Activated T-helper 9 cell treated with anti-CD3 and anti-CD28 coated beads, Interleukin-2, amount 50 U/mL, for 16 hours (primary cell): ENCODE results near the gene RAD9A.

Experiments
- DNase-seq: peaks from one replicate; pipeline ENCODE4 v3.0.0-alpha.2; 2020; ENCODE audit warnings: low read depth

Gene RAD9A

DNA sequence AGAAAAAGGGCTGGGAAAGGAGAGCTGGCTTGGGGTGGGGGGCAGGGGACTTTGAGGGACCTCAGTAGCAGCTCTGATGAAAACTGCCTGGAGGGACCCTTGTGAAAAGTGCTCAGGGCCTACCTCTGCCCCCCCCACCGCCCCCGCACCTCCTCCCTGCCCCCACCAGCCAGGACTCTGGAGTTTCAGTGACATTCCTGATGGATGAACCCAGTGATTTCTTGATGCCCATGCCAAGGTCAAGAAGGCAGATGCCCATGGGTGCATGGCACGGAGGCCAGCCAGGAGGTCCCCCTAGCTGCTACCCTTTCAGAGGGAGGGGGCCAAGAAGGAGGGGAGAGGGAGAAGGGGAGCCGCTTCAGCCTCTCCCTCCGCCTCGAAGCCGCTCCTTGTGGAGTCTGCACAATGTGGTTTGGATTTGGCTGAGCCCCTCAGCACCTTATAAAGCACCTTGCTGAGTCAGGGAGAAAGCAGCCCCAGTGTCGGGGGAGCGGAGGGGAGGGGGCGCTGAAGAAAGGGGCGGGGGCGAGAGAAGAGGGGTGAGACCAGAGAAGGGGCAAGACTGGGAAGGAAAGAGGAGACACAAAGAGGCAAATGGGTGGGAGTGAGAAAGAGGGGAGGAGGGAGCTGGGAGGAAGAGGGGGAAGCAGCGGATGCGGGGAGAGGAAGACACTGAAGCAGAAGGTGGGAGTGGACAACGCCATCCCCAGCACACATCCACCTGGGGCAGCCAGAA is 16.3 kb upstream of the RAD9A start:
- DNase-seq, result no peak

- no peak for DNase-seq
Measured at GRCh38 chr11:67376063-67376820, 15.5 kb upstream of the RAD9A start.

GRCh38 chr11:67376873-67377808 is 14.6 kb upstream of the RAD9A start:
- DNase-seq, result no peak

- no peak for DNase-seq
Measured at GRCh38 chr11:67378544-67378943, 13.2 kb upstream of the RAD9A start.

- no peak for DNase-seq
Measured at GRCh38 chr11:67379061-67380058, 12.4 kb upstream of the RAD9A start.

DNA sequence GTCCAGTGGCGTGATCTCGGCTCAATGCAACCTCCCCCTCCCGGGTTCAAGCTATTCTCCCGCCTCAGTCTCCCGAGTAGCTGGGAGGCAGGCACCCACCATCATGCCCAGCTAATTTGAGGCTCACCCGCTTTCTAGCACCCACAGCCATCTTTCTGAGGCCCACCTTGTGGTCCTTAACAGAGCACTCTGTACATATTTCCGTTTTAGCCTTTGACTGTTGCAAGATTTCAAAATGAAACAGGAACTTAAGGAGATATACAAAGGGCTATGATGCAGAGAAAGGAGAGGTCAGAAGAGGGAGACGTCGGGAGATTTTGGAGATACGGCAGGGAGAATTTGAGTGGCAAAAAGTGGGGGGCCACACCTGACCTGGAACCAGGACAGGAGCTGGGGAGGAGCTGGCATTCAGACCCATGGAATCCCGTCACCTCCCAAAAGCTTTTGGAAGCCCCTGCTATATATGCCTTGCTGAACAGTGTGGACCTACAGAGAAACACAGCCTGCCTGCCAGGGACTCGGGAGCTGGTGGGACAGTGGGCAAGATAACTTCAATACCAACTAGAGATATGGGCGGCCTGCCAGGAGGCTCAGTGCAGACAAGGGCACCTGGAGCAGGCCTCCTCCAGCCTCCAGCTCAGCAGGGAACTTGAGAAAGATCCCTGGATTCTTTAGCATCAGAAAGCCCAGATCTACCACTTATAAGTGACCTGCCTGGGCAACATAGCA is 10.4 kb upstream of the RAD9A start:
- DNase-seq, result no peak

DNA sequence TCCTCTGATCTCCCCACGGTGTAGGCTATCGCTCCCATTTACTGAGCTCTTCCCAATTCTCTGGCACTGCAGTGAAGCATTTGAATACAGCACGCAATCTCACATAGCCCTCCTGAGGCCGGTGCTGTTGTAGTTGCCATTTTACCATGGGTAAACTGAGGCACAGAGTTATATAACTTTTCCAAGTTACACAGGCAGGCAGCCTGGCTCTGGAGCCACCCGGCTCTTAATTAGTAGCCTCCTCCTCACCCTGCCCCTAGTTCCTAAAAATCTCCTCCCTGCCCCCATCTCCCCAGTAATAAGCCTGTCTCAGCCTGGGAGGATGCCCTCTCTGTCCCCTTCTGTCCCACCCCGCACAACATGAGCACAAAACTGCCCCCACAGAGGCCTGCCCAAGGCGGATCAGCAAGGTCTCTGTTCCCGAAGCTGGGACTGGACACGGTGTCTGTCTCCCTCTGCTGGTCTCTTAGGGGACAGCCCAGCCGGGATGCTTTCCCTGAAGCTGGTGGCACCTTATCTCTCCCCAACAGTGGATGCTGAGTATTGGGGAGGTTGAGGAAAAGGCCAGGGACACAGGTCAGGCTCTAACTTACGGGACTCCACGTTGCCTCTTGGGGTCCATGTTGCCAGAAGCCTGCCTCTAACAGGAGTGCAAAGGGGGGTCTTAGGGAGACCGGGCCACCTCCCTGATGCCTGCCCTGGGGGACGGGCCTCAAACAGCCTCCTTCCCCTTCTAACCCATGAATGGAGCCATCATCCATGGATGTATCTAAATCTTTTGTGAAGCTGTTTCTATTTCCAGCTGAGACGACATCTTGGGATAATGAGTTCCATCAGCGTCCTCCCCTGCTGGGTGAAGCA is 9.3 kb upstream of the RAD9A start:
- DNase-seq, result peak; percentile 75

- no peak for DNase-seq
Measured at GRCh38 chr11:67384851-67385366, 6.9 kb upstream of the RAD9A start.

DNA sequence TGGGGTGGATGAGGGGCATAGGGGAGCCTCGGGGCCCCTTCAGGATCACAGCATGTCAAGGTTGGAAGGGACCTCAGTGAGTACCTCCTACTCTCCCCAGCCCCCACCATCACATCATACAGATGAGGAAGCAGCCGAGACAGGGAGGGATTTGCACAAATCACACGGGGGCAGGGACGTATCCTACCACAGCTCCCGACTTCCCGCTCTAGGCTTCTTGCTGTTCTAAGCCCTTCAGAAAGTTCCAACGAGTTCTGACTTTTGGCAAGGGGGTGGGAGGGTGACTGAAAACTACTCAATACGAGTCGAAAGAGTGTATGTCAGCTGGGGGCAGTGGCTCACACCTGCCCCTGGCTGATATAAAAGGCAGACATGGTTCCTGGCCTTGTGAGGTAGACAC is 4.7 kb upstream of the RAD9A start:
- DNase-seq, result no peak

- DNase-seq, result no peak
Measured at GRCh38 chr11:67387518-67387917, 4.3 kb upstream of the RAD9A start.

DNA sequence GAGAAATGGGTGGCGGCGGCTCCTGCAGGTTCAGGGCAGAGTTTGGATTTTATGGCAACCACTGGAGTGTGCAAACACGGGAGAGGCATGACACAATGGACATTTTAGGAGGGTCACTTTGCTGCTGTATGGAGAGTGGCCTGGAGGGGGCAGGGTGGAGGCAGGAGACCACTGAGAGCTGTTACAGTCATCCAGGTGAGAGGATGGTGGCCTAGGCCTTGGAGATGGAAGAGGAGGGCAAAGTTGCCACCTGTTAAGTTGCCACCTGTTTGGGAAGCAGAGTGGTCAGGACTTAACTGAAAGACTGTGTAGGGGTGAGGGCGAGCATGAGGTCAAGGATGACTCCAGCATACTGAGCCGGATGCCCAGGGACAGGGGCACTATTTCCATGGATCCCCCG is 2.3 kb upstream of the RAD9A start:
- no peak for DNase-seq

DNA sequence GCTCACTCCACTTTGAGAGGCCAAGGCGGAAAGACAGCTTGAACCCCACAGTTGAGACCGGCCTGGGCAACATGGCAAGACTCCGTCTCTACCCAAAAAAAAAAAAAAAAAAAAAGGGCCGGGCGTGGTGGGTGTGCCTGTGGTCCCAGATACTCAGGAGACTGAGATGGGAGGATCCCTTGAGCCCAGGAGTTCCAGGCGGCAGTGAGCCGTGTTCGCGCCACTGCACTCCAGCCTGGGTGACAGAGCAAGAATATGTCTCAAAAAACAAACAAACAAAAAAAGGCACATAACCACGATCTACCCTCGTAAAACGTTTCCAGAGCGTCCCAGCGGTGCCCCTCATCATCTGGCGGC is 861 bp upstream of the RAD9A start:
- DNase-seq, result no peak

DNA sequence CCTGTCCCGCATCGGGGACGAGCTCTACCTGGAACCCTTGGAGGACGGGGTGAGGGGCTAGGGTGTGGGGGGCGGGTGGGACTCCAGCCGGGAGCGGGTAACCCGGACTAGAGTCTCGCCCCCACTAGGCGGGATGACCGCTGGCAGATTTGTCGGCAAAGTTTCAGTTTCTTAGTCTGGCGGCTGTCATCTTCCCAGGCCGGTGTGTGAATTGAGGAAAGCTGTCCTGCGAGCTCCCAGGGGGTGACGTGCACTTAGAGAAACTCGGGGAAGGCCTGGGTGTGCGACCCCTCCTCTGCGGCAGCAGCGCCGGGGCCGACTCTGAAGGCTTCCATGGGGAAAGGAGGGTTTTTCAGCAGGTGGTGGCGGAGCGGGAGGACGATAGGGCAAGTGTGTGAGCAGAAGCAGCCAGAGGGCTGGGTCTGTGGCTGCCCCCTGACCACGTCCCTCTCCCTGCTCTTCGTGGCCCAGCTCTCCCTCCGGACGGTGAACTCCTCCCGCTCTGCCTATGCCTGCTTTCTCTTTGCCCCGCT is 463 bp downstream of the RAD9A start:
- DNase-seq, result no peak

GRCh38 chr11:67393437-67393836 is 1.7 kb downstream of the RAD9A start:
- no peak for DNase-seq

DNA sequence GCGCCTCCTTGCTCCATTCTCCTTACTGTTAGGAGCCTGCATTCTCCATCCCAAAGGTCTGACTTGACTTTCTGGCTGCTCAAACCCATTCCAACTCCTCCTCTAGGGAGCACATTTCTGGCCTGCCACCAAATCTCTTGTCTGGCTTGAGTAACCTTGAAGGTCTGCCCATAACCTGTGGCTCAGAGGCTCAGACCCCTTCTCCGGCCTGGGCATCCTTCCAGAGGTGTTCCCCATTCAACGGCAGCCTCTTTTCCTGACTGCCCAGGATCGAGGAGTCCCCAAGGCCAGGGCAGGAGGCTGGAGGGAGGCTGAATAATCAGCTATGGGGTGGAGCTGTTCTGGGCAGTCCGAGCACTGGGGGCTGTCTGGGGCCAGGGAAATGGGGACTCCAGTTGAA is 2.2 kb downstream of the RAD9A start:
- DNase-seq, result no peak

DNA sequence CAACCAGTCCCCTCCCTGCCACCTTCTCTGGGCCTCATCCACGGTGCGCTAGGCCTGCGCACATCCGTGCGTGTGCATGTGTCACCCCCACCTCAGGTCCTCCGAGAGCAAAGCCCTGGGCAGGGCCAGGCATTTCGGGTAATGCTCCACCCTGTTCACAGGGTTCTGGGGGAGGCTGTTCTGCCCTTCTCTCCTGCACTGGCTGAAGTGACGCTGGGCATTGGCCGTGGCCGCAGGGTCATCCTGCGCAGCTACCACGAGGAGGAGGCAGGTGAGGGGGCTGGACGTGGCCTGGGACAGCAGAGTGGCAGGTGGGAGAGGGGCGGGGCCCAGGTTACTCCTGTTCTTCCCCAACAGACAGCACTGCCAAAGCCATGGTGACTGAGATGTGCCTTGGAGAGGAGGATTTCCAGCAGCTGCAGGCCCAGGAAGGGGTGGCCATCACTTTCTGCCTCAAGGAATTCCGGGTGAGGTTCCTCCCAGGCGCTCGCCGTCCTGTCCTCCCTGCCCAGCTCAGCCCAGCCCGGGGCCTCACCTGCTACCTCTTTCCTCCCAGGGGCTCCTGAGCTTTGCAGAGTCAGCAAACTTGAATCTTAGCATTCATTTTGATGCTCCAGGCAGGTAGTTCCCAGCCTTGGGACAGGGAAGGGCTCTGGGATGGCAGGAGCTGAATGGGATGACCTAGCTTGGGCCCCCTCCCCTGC is 3.9 kb downstream of the RAD9A start:
- no peak for DNase-seq

- no peak for DNase-seq
Measured at GRCh38 chr11:67396259-67396581, 4.4 kb downstream of the RAD9A start.

GRCh38 chr11:67396587-67397389 is 5.0 kb downstream of the RAD9A start:
- no peak for DNase-seq
